Measurements from ENCODE around the gene NOTCH1. TPM values are rescaled to one million over a fixed set of nuclear protein-coding genes. Genes with fewer than 3 reads are reported as not detected.

Gene NOTCH1
- total and polyA plus RNA-seq, 2 of the 8 experiments (the other 6 are each of a cell fraction or from before 2014, with no cell fraction given) = 6.9 to 55.6 TPM

GRCh38 chr9:136518623-136519022 is 27.2 kb downstream of the NOTCH1 start (continued):
- TF ChIP-seq CHD7 (IDR thresholded peaks at IDR 0.05; ENCODE audit: insufficient replicate concordance, low read length) (no peak), CHD2 (IDR thresholded peaks at IDR 0.05; ENCODE audit: low read length) (no peak), RXRA (IDR thresholded peaks at IDR 0.05; ENCODE audit: insufficient read depth, low read depth, low read length) (no peak), CREB1 (IDR thresholded peaks at IDR 0.05) (no peak), MAX (IDR thresholded peaks at IDR 0.05) (no peak), CBX8 (IDR thresholded peaks at IDR 0.05; ENCODE audit: borderline replicate concordance, low read depth, low read length) (no peak), SAP30 (IDR thresholded peaks at IDR 0.05; ENCODE audit: insufficient read depth, insufficient replicate concordance, low read length) (no peak), BRCA1 (IDR thresholded peaks at IDR 0.05; ENCODE audit: low read depth, low read length) (no peak), CBX5 (IDR thresholded peaks at IDR 0.05; ENCODE audit: low read depth, low read length) (no peak), SIX5 (IDR thresholded peaks at IDR 0.05; ENCODE audit: low read depth, low read length) (no peak), KDM1A (IDR thresholded peaks at IDR 0.05; ENCODE audit: borderline replicate concordance, low read length) (no peak), GABPA (IDR thresholded peaks at IDR 0.05; ENCODE audit: borderline replicate concordance, insufficient read depth, low read length) (no peak), SRF (IDR thresholded peaks at IDR 0.05; ENCODE audit: low read depth, low read length) (no peak)
